ENCODE results near the gene ONECUT3. TPM values are rescaled to one million over a fixed set of nuclear protein-coding genes. Genes with fewer than 3 reads are reported as not detected.

Gene ONECUT3
- total and polyA plus RNA-seq, 2 donors from 2014 or later = not detected

DNA sequence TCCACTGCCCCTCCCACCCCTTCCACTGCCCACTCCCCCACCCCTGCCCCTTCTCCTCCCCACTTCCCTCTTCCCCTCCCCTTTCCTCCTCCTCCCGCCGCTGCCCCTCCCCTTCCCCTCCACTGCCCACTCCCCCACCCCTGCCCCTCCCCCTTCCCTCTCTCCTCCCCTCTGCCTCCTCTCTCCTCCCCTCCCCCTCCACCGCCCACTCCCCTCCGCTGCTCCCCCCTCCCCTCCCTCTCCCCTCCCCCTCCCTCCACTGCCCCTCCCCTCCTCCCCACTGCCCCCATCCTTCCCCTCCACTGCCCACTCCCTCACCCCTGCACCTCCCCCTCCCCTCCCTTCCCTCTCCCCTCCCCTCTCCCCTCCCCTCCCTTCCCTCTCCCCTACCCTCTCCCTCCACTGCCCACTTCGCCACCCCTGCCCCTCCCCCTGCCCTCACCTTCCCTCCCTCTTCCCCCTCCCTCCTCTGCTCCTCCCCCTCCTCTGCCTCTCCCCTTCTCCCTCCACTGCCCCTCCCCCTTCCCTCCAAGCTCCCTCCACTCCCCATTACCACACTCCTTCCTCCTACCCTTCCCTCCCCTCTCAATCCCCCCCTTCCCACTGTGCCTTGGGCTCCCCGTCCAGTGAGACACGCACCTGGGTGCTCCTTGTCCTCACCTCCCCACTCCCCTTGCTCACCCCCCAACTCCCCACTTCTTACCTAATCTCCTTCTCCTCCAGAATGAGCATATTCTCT, 36.9 kb downstream of the ONECUT3 start:
- intact Hi-C loops (cut with DNase I) = no loop called here
- no peaks in the 10 kb centered on the region for H3K4me1 ChIP-seq (ENCODE audit: control insufficient read depth in 2 of 3, insufficient read depth in 2 of 3, low read depth in 1 of 3, low read length in 3 of 3)
- TF ChIP-seq, protein P1, sequence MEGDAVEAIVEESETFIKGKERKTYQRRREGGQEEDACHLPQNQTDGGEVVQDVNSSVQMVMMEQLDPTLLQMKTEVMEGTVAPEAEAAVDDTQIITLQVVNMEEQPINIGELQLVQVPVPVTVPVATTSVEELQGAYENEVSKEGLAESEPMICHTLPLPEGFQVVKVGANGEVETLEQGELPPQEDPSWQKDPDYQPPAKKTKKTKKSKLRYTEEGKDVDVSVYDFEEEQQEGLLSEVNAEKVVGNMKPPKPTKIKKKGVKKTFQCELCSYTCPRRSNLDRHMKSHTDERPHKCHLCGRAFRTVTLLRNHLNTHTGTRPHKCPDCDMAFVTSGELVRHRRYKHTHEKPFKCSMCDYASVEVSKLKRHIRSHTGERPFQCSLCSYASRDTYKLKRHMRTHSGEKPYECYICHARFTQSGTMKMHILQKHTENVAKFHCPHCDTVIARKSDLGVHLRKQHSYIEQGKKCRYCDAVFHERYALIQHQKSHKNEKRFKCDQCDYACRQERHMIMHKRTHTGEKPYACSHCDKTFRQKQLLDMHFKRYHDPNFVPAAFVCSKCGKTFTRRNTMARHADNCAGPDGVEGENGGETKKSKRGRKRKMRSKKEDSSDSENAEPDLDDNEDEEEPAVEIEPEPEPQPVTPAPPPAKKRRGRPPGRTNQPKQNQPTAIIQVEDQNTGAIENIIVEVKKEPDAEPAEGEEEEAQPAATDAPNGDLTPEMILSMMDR (IDR thresholded peaks at IDR 0.05; ENCODE audit: borderline replicate concordance, extremely low read depth, insufficient read depth) = no peak
- no peak overlapping the region for H3K9ac ChIP-seq (ENCODE audit: low read length in 3 of 3)
- no peaks in the 10 kb centered on the region for H3K36me3 ChIP-seq (ENCODE audit: control insufficient read depth in 2 of 3, insufficient read depth in 3 of 3, low read length in 3 of 3)
- FAIRE-seq (no peak), DNase-seq (peak in 1 of 5 donors; percentile 54)
- H3K4me3 ChIP-seq (ENCODE audit: low read length in 3 of 3) = no peak overlapping the region
- peaks cover 3% of the 10 kb centered on the region for H3K27me3 ChIP-seq (ENCODE audit: control insufficient read depth, insufficient read depth, low read length)
- H3K9me3 ChIP-seq (ENCODE audit: control insufficient read depth in 2 of 3, insufficient read depth in 1 of 3, low read length in 3 of 3) = no peaks in the 10 kb centered on the region
- H3K27ac ChIP-seq (ENCODE audit: low read depth in 2 of 2, low read length in 2 of 2) = no peak overlapping the region

DNA sequence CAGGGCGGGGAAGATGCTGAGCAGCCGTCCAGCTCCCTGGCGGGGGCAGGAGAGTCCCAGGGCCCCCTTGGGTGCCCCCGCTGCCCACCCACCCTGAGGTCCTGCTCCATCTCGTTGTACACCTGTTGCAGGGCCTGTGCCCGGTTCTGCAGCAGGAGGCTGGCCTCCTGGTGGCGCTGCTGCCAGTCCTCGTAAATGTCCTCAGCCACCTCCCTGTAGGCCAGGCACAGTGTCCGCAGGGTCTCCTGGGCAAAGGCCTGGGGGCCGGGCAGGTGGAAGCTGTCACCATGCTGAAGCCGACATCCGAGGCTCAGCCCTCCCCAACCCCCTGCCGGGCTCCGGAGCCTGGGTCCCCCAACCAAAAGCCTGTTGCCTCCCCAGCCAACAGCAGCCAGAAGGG, 38.6 kb downstream of the ONECUT3 start:
- Histone ChIP-seq H3K4me1 (ENCODE audit: control insufficient read depth in 2 of 3, insufficient read depth in 2 of 3, low read depth in 1 of 3, low read length in 3 of 3) (no peaks in the 10 kb centered on the region), H3K9ac (ENCODE audit: low read length in 3 of 3) (no peak overlapping the region), H3K9me3 (ENCODE audit: control insufficient read depth in 2 of 3, insufficient read depth in 1 of 3, low read length in 3 of 3) (no peaks in the 10 kb centered on the region), H3K27me3 (ENCODE audit: control insufficient read depth, insufficient read depth, low read length) (peaks cover 3% of the 10 kb centered on the region), H3K4me3 (ENCODE audit: low read length in 3 of 3) (no peak overlapping the region), H3K36me3 (ENCODE audit: control insufficient read depth in 2 of 3, insufficient read depth in 3 of 3, low read length in 3 of 3) (no peaks in the 10 kb centered on the region), H3K27ac (ENCODE audit: low read depth in 2 of 2, low read length in 2 of 2) (no peak overlapping the region)
- peak in 2 of 5 donors; percentile 36 to 46 for DNase-seq
- intact Hi-C loops (cut with DNase I) = no loop called here
- FAIRE-seq = no peak
- TF ChIP-seq, protein P1 (IDR thresholded peaks at IDR 0.05; ENCODE audit: borderline replicate concordance, extremely low read depth, insufficient read depth) = no peak

DNA sequence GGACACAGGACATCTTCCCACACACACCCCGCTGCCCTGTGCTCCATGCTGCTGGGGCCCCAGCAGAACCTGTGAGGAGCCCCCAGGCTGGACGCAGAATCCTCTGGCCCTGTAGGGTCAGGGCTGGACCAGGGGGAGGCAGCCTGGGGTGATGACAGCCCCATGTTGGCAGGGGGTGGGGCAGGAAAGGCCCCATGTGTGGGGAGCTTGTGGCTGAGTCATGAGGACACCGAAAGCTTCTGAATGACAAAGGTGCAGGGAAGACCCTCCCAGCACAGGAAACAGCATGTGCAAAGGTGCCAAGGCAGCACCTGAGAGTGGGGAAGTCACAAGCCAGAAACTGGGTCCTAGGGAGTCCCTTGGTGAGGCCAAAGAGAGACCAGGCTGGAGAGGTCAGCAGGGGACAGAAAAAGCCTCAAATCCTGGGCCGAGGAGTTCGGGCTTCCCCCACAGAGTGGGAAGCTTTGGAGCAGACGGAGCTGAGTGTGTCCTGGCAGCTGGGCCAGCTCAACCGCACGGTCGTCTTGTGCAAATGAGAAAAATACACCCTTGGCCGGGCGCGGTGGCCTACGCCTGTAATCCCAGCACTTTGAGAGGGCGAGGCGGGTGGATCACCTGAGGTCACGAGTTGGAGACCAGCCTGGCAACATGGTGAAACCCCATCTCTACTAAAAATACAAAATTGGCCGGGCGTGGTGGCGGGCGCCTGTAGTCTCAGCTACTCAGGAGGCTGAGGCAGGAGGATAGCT, 41.3 kb downstream of the ONECUT3 start:
- TF ChIP-seq, protein P1 (IDR thresholded peaks at IDR 0.05; ENCODE audit: borderline replicate concordance, extremely low read depth, insufficient read depth) = no peak
- H3K4me3 ChIP-seq (ENCODE audit: low read length in 3 of 3) = no peak overlapping the region
- no peaks in the 10 kb centered on the region for H3K4me1 ChIP-seq (ENCODE audit: control insufficient read depth in 2 of 3, insufficient read depth in 2 of 3, low read depth in 1 of 3, low read length in 3 of 3)
- no peaks in the 10 kb centered on the region for H3K9me3 ChIP-seq (ENCODE audit: control insufficient read depth in 2 of 3, insufficient read depth in 1 of 3, low read length in 3 of 3)
- intact Hi-C loops (cut with DNase I) = no loop called here
- FAIRE-seq (no peak), DNase-seq (no peak)
- no peak overlapping the region for H3K27ac ChIP-seq (ENCODE audit: low read depth in 2 of 2, low read length in 2 of 2)
- no peaks in the 10 kb centered on the region for H3K27me3 ChIP-seq (ENCODE audit: control insufficient read depth, insufficient read depth, low read length)
- H3K9ac ChIP-seq (ENCODE audit: low read length in 3 of 3) = no peak overlapping the region
- H3K36me3 ChIP-seq (ENCODE audit: control insufficient read depth in 2 of 3, insufficient read depth in 3 of 3, low read length in 3 of 3) = no peaks in the 10 kb centered on the region
